Activated naive CD8-positive, alpha-beta T cell treated with anti-CD3 and anti-CD28 coated beads, Interleukin-2, amount 50 U/mL, for 24 hours (primary cell): ENCODE results near the gene OR51I1.

Source experiments
- ATAC-seq: fragments of 150-1000 bp; cut with Tn5 transposase; one replicate; pipeline ENCODE4 v1.10.0; 2021
- DNase-seq: peaks from one replicate; pipeline ENCODE4 v3.0.0; 2021
- H3K27ac Mint-ChIP-seq: one replicate; pipeline ENCODE4 v1.8.0; 2021; ENCODE audit warnings: mild to moderate bottlenecking, mixed read lengths
- H3K27me3 Mint-ChIP-seq: one replicate; pipeline ENCODE4 v1.8.0; 2021; ENCODE audit warnings: mixed read lengths
- H3K36me3 Mint-ChIP-seq: one replicate; pipeline ENCODE4 v1.8.0; 2021; ENCODE audit warnings: low read depth, mixed read lengths
- H3K4me1 Mint-ChIP-seq: one replicate; pipeline ENCODE4 v1.8.0; 2021; ENCODE audit warnings: mixed read lengths
- H3K4me3 Mint-ChIP-seq: one replicate; pipeline ENCODE4 v1.8.0; 2021; ENCODE audit warnings: mild to moderate bottlenecking, moderate library complexity, mixed read lengths
- H3K9me3 Mint-ChIP-seq: one replicate; pipeline ENCODE4 v1.8.0; 2021; ENCODE audit warnings: mixed read lengths

Gene OR51I1

DNA sequence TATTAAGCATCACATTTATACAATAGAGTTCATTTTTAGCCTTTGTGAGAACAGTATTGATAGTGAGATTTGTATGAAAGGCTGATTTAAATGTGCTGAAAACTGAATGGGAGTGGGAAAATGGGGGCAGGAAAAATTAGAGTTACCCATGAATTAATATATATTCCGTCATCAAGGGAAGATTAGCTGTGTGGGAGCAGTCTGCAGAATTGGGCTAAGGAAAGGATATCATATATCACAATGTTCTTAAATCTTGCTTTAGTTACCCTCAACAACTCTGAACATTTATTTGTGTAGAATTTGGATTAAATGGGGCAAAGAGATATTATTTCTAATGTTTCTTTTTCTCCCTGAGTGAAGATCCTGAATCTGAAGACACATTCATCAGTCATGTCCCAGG, 19.5 kb downstream of the OR51I1 start, which contains the start of gene OR51Q1:
Gene OR51Q1 (plus strand): TSS at position 301 of the 400 bp plus-strand sequence. CDS start 90 bp downstream, at position 391.
- no peaks in the 10 kb centered on the region for H3K4me1 Mint-ChIP-seq
- H3K27ac Mint-ChIP-seq, result no peak within 1 kb of the TSS
- no peaks in the 10 kb centered on the region for H3K36me3 Mint-ChIP-seq
- H3K9me3 Mint-ChIP-seq, result no peaks in the 10 kb centered on the region
- ATAC-seq (no peak), DNase-seq (no peak)
- H3K27me3 Mint-ChIP-seq, result peaks cover 16% of the 10 kb centered on the region
- no peak within 1 kb of the TSS for H3K4me3 Mint-ChIP-seq

DNA sequence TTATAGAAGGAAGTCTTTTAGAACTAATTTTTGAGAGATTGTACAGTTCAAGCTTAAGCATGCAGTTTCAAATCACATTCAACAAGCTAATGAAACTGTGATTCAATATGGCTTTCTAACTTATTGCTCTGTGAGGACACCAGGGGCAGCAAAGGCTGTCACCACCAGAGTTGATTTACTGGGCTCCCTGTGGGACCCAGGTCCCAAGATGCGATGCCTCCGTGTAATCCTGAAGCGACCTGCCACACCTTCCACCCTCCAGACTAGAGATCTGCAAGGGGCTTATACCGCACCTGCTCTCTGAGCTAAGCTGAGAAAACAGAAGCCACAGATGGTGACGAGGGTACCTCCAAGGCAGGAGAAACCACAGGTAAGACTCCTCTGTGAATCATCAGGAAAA, 20.3 kb downstream of the OR51I1 start:
- DNase-seq (no peak), ATAC-seq (no peak)
- Mint-ChIP-seq H3K4me1 (no peaks in the 10 kb centered on the region), H3K4me3 (no peak overlapping the region), H3K27ac (no peak overlapping the region), H3K27me3 (peaks cover 16% of the 10 kb centered on the region), H3K9me3 (no peaks in the 10 kb centered on the region), H3K36me3 (no peaks in the 10 kb centered on the region)

DNA sequence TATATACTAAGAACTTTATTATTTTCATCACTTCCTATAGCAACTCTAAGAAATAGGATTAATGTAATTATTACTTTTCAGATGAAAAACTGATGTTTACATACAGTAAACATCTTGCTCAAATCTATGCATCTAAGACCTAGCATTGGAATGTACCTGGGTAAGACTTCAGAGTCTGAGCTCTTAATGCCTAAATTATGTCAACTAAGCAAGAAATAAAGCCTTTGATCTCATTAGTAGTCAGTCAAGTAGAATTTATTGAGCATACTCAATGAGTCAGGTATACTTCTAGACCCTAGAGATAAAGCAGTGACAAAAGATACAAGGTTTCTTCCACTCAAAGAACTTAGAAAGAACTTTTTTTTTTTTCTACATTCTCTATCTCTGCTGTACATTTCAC, 36.1 kb downstream of the OR51I1 start:
- H3K4me1 Mint-ChIP-seq, result no peaks in the 10 kb centered on the region
- DNase-seq (no peak), ATAC-seq (no peak)
- H3K27me3 Mint-ChIP-seq, result peaks cover 19% of the 10 kb centered on the region
- no peaks in the 10 kb centered on the region for H3K9me3 Mint-ChIP-seq
- H3K27ac Mint-ChIP-seq, result no peak overlapping the region
- no peak overlapping the region for H3K4me3 Mint-ChIP-seq
- no peaks in the 10 kb centered on the region for H3K36me3 Mint-ChIP-seq

DNA sequence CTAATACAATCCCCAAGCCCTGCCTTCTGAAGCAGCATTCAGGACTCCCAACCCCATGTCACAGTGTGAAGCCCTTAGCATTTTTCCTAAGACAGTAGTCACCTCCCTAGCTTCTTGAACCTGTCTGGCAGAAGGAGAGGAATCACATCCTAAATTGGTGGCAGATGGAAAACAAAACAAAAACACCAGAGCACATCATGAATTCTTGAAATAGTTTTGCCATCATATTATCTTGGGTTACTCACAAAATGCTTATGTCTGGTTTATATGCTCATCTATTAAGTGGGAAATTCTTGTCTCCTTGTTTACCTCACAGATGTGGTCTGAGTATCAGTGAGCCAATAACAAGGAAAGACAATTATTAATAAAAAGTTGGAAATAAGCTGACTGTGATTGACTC, 42.4 kb downstream of the OR51I1 start:
- ATAC-seq (no peak), DNase-seq (no peak)
- Mint-ChIP-seq H3K36me3 (no peaks in the 10 kb centered on the region), H3K27ac (no peak overlapping the region), H3K27me3 (peaks cover 1% of the 10 kb centered on the region), H3K9me3 (no peaks in the 10 kb centered on the region), H3K4me3 (no peak overlapping the region), H3K4me1 (no peaks in the 10 kb centered on the region)

DNA sequence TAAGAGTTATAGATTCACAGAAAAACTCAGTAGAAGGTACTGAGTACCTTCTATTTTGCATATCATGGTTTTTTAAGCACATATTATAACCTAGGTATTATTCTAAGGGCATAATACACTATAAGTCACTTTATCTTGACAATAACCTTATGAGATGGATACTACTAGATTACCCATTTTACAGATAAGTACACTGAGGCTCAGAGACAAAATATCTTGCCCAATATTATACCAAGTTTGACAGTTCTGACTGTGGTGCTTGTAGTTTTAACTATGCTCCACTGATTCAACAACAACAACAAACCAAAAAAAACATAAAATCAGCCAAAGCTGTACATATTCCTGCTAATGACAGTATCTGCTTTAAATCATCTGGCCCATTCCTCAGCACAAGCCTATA, 47.2 kb downstream of the OR51I1 start:
- H3K27me3 Mint-ChIP-seq, result no peaks in the 10 kb centered on the region
- DNase-seq, result no peak
- no peaks in the 10 kb centered on the region for H3K9me3 Mint-ChIP-seq
- no peak overlapping the region for H3K4me3 Mint-ChIP-seq
- ATAC-seq, result no peak
- H3K36me3 Mint-ChIP-seq, result no peaks in the 10 kb centered on the region
- no peak overlapping the region for H3K27ac Mint-ChIP-seq
- no peaks in the 10 kb centered on the region for H3K4me1 Mint-ChIP-seq
